Sigmoid colon (tissue), 7 donors: Measurements from ENCODE around the gene SNX8. TPM values are rescaled to one million over a fixed set of nuclear protein-coding genes. Genes with fewer than 3 reads are reported as not detected.

Experiments
- DNase-seq: peaks from one replicate; pipeline ENCODE4 v3.0.0-alpha.2; 2019
- H3K27ac ChIP-seq, 4 donors: fragments of 200-600 bp; sonication (generic); one replicate each; pipeline ENCODE4 v1.5.1; 2016 to 2019; ENCODE audit warnings: mild to moderate bottlenecking in 1 of 4
- H3K27me3 ChIP-seq, 3 donors: fragments of 200-600 bp; sonication (generic); one replicate each; pipeline ENCODE4 v1.5.1; 2019; ENCODE audit warnings: mild to moderate bottlenecking in 1 of 3
- H3K36me3 ChIP-seq, 4 donors: fragments of 200-600 bp; sonication (generic); one replicate each; pipeline ENCODE4 v1.5.1; 2016 to 2019
- H3K4me1 ChIP-seq, 4 donors: fragments of 200-600 bp; sonication (generic); one replicate each; pipeline ENCODE4 v1.5.1; 2017 to 2019
- H3K4me3 ChIP-seq, 4 donors: fragments of 200-600 bp; sonication (generic); one replicate each; pipeline ENCODE4 v1.5.1; 2017 to 2019; ENCODE audit warnings: mild to moderate bottlenecking in 2 of 4, moderate library complexity in 1 of 4
- H3K9me3 ChIP-seq, 4 donors: fragments of 200-600 bp in 3 of 4; sonication (generic) in 3 of 4; one replicate each; pipeline versions ENCODE4 v1.5.1 to v1.6.1; 2013 to 2019
- CTCF ChIP-seq, 4 experiments: fragments of 450-650 bp in 3 of 4; fragments of 200-600 bp in 1 of 4; IDR thresholded peaks; one replicate each; pipeline ENCODE4 v1.5.1; 2016 to 2019; ENCODE audit warnings: antibody characterized with exemption in 4 of 4, mild to moderate bottlenecking in 3 of 4, moderate library complexity in 2 of 4
- EP300 ChIP-seq, 4 donors: sonication (generic); formaldehyde crosslinking; IDR thresholded peaks; one replicate each; pipeline ENCODE4 v1.6.1; 2017; ENCODE audit warnings: antibody characterized with exemption in 4 of 4
- POLR2A ChIP-seq, 2 donors: fragments of 450-650 bp; IDR thresholded peaks; one replicate each; pipeline ENCODE4 v1.6.1; 2016; ENCODE audit warnings: antibody characterized with exemption in 2 of 2, mild to moderate bottlenecking in 2 of 2, moderate library complexity in 2 of 2
- POLR2AphosphoS5 ChIP-seq, 4 donors: sonication (generic); formaldehyde crosslinking; IDR thresholded peaks; one replicate each; pipeline ENCODE4 v1.6.1; 2017; ENCODE audit warnings: antibody characterized with exemption in 4 of 4
- WGBS, 2 donors: extraction: QIAGEN DNeasy Blood & Tissue Kit; methylation state at CpG; one replicate each; pipeline ENCODE4 v1.1.7; 2013; 5-methylcytosine and 5-hydroxymethylcytosine counted together
- intact Hi-C: fragments of 100-400 bp; cut with DNase I; formaldehyde crosslinking; loops from one replicate; pipeline ENCODE4 v1.15.1; 2023
- polyA plus RNA-seq, 3 donors: library from polyadenylated mRNA; stranded (reverse); fragments of 200-250 nt; gene quantifications; one replicate each; pipeline ENCODE4 v1.2.3, GENCODE V29; 2013
- total RNA-seq, 4 donors: library from RNA; depleted of rRNA; stranded (reverse); fragments of >200 nt; gene quantifications; one replicate each; pipeline ENCODE4 v1.1.0, GENCODE V29; 2016
- donor health status: healthy with polysubstance abuse.
- donor health status: Bipolar disorder and iron deficiency.
- donor health status: healthy.

SNX8 gene
- total and polyA plus RNA-seq, 7 donors: 5.3 to 23.1 (median 10.2) TPM

GRCh38 chr7:2282185-2282751 is 32.0 kb downstream of the SNX8 start:
- intact Hi-C loops: no loop called here
- peaks cover 0 to 18% (median 18%) of the 10 kb centered on the region in 4 donors for H3K4me1 ChIP-seq
- WGBS, 2 donors: 83 to 92% methylated on average over 14 of the region's 14 CpGs
- no peak for TF ChIP-seq CTCF (IDR thresholded peaks at IDR 0.05)
- no peak for TF ChIP-seq POLR2A (IDR thresholded peaks at IDR 0.05)
- TF ChIP-seq POLR2AphosphoS5 (IDR thresholded peaks at IDR 0.05): no peak
- TF ChIP-seq EP300 (IDR thresholded peaks at IDR 0.05): no peak
- no peaks in the 10 kb centered on the region for H3K9me3 ChIP-seq
- H3K27ac ChIP-seq: peak overlapping the region in 3 of 4 donors; percentile 62 to 76 (median 63)
- peaks cover 0 to 2% (median 0%) of the 10 kb centered on the region in 4 donors for H3K36me3 ChIP-seq
- no peak for DNase-seq
- H3K4me3 ChIP-seq: peak overlapping the region in 1 of 4 donors; percentile 7
- H3K27me3 ChIP-seq: no peaks in the 10 kb centered on the region

GRCh38 chr7:2281541-2281940 is 32.7 kb downstream of the SNX8 start:
- H3K36me3 ChIP-seq: peaks cover 0 to 7% (median 0%) of the 10 kb centered on the region in 4 donors
- H3K27me3 ChIP-seq: no peaks in the 10 kb centered on the region
- WGBS, 2 donors: 74 to 84% methylated on average over 9 of the region's 9 CpGs
- H3K9me3 ChIP-seq: no peaks in the 10 kb centered on the region
- no peak for TF ChIP-seq POLR2A (IDR thresholded peaks at IDR 0.05)
- TF ChIP-seq CTCF (IDR thresholded peaks at IDR 0.05): no peak
- TF ChIP-seq EP300 (IDR thresholded peaks at IDR 0.05): no peak
- no peak for TF ChIP-seq POLR2AphosphoS5 (IDR thresholded peaks at IDR 0.05)
- intact Hi-C loops: no loop called here
- H3K27ac ChIP-seq: peak overlapping the region in 3 of 4 donors; percentile 62 to 76 (median 63)
- H3K4me3 ChIP-seq: peak overlapping the region in 2 of 4 donors; percentile 7 to 10
- DNase-seq: peak; percentile 74
- H3K4me1 ChIP-seq: peaks cover 0 to 18% (median 18%) of the 10 kb centered on the region in 4 donors

GRCh38 chr7:2280424-2280823 is 33.8 kb downstream of the SNX8 start:
- H3K27me3 ChIP-seq: no peaks in the 10 kb centered on the region
- H3K4me1 ChIP-seq: peaks cover 0 to 18% (median 18%) of the 10 kb centered on the region in 4 donors
- peaks cover 0 to 11% (median 0%) of the 10 kb centered on the region in 4 donors for H3K36me3 ChIP-seq
- WGBS, 2 donors: 84 to 93% methylated on average over 2 of the region's 2 CpGs
- no peak for DNase-seq
- no peak for TF ChIP-seq POLR2A (IDR thresholded peaks at IDR 0.05)
- no peak overlapping the region for H3K27ac ChIP-seq
- intact Hi-C loops: no loop called here
- H3K9me3 ChIP-seq: no peaks in the 10 kb centered on the region
- no peak overlapping the region for H3K4me3 ChIP-seq

GRCh38 chr7:2279896-2280295 is 34.3 kb downstream of the SNX8 start:
- H3K9me3 ChIP-seq: no peaks in the 10 kb centered on the region
- no peak for TF ChIP-seq POLR2AphosphoS5 (IDR thresholded peaks at IDR 0.05)
- no peak for TF ChIP-seq POLR2A (IDR thresholded peaks at IDR 0.05)
- no peak for TF ChIP-seq EP300 (IDR thresholded peaks at IDR 0.05)
- TF ChIP-seq CTCF (IDR thresholded peaks at IDR 0.05): no peak
- no peak overlapping the region for H3K27ac ChIP-seq
- H3K4me3 ChIP-seq: no peak overlapping the region
- intact Hi-C loops: no loop called here
- no peak for DNase-seq
- peaks cover 0 to 18% (median 18%) of the 10 kb centered on the region in 4 donors for H3K4me1 ChIP-seq
- 56 to 84% methylated on average over 4 of the region's 4 CpGs for WGBS, 2 donors
- H3K36me3 ChIP-seq: peaks cover 0 to 14% (median 2%) of the 10 kb centered on the region in 4 donors
- H3K27me3 ChIP-seq: no peaks in the 10 kb centered on the region

- Histone ChIP-seq H3K36me3 (peaks cover 3 to 31% (median 6%) of the 10 kb centered on the region in 4 donors), H3K4me1 (peaks cover 0 to 18% (median 18%) of the 10 kb centered on the region in 4 donors), H3K4me3 (no peak overlapping the region), H3K9me3 (no peaks in the 10 kb centered on the region), H3K27me3 (no peaks in the 10 kb centered on the region), H3K27ac (no peak overlapping the region)
- DNase-seq: no peak
- WGBS, 2 donors: 95% methylated on average over 11 of the region's 11 CpGs
- no peak for TF ChIP-seq CTCF (IDR thresholded peaks at IDR 0.05)
- TF ChIP-seq POLR2AphosphoS5 (IDR thresholded peaks at IDR 0.05): no peak
- no peak for TF ChIP-seq POLR2A (IDR thresholded peaks at IDR 0.05)
- TF ChIP-seq EP300 (IDR thresholded peaks at IDR 0.05): no peak
- intact Hi-C loops: no loop called here
Observed at GRCh38 chr7:2278026-2278425, 36.2 kb downstream of the SNX8 start.
